GM06990 (cell line): ENCODE measurements around the gene SHTN1.

Experiments
- DNase-seq: peaks from one replicate; pipeline ENCODE4 v3.0.0-alpha.2; 2011; ENCODE audit not compliant: insufficient read length; ENCODE audit errors: extremely low read depth
- H3K27me3 ChIP-seq: replicated peaks from 2 replicates; pipeline ENCODE4 v1.6.0; 2011; ENCODE audit warnings: low read length; ENCODE audit not compliant: control insufficient read depth, insufficient read depth
- H3K36me3 ChIP-seq: 2 replicates; pipeline ENCODE4 v1.5.1; 2011; ENCODE audit warnings: low read length; ENCODE audit not compliant: control insufficient read depth, insufficient read depth
- H3K4me3 ChIP-seq: replicated peaks from 2 replicates; pipeline ENCODE4 v1.5.1; 2011; ENCODE audit warnings: low read depth, mild to moderate bottlenecking, control low read depth, low read length
- CTCF ChIP-seq: IDR thresholded peaks from 2 replicates; pipeline ENCODE4 v1.5.1; 2011; ENCODE audit warnings: low read length, control low read depth, mild to moderate bottlenecking, inconsistent platforms; ENCODE audit not compliant: insufficient read depth, poor library complexity, severe bottlenecking

Gene SHTN1

GRCh38 chr10:116960066-116960776 lies 44.8 kb downstream of the SHTN1 start:
- Histone ChIP-seq H3K4me3 (no peak overlapping the region), H3K36me3 (no peaks in the 10 kb centered on the region), H3K27me3 (no peaks in the 10 kb centered on the region)
- TF ChIP-seq CTCF: no peak
- DNase-seq: no peak

GRCh38 chr10:116952729-116953128 lies 52.3 kb downstream of the SHTN1 start:
- Histone ChIP-seq H3K4me3 (no peak overlapping the region), H3K27me3 (no peaks in the 10 kb centered on the region), H3K36me3 (no peaks in the 10 kb centered on the region)
- DNase-seq: no peak
- no peak for TF ChIP-seq CTCF

- no peaks in the 10 kb centered on the region for H3K36me3 ChIP-seq
- H3K27me3 ChIP-seq: no peaks in the 10 kb centered on the region
- TF ChIP-seq CTCF: no peak
- no peak for DNase-seq
- H3K4me3 ChIP-seq: no peak overlapping the region
These were observed 56.5 kb downstream of the SHTN1 start for GRCh38 chr10:116948530-116948870.

- H3K4me3 ChIP-seq: no peak overlapping the region
- TF ChIP-seq CTCF: no peak
- H3K27me3 ChIP-seq: no peaks in the 10 kb centered on the region
- no peak for DNase-seq
- H3K36me3 ChIP-seq: no peaks in the 10 kb centered on the region
These were observed 57.0 kb downstream of the SHTN1 start for GRCh38 chr10:116947841-116948529.

- Histone ChIP-seq H3K27me3 (no peaks in the 10 kb centered on the region), H3K4me3 (no peak overlapping the region), H3K36me3 (no peaks in the 10 kb centered on the region)
- no peak for DNase-seq
- no peak for TF ChIP-seq CTCF
These were observed 60.1 kb downstream of the SHTN1 start for GRCh38 chr10:116944911-116945310.

- Histone ChIP-seq H3K36me3 (no peaks in the 10 kb centered on the region), H3K4me3 (no peak overlapping the region), H3K27me3 (no peaks in the 10 kb centered on the region)
- no peak for DNase-seq
- TF ChIP-seq CTCF: no peak
These were observed 73.2 kb downstream of the SHTN1 start for GRCh38 chr10:116931806-116932205.
